PFSK-1 (cell line): ENCODE measurements around the gene RBP3.

Experiments used
- POLR2AphosphoS5 ChIP-seq: IDR thresholded peaks from 2 replicates; pipeline ENCODE4 v1.6.1; 2012; ENCODE audit warnings: low read depth, mild to moderate bottlenecking, control low read depth, low read length, moderate library complexity
- SIN3A ChIP-seq: IDR thresholded peaks from 2 replicates; pipeline ENCODE4 v1.6.1; 2012; ENCODE audit warnings: mild to moderate bottlenecking, low read length, moderate library complexity, borderline replicate concordance; ENCODE audit not compliant: insufficient read depth
- TF ChIP-seq, protein P1 (sequence below), 2 experiments: IDR thresholded peaks; 2 replicates each; pipeline versions ENCODE4 v1.6.1 to v1.8.0; 2011 to 2012; ENCODE audit warnings: low read depth in 2 of 2, low read length in 2 of 2, control low read depth in 1 of 2, inconsistent platforms in 1 of 2, mild to moderate bottlenecking in 1 of 2, moderate library complexity in 1 of 2; ENCODE audit not compliant: insufficient read depth in 1 of 2

- TF ChIP-seq, protein P1, sequence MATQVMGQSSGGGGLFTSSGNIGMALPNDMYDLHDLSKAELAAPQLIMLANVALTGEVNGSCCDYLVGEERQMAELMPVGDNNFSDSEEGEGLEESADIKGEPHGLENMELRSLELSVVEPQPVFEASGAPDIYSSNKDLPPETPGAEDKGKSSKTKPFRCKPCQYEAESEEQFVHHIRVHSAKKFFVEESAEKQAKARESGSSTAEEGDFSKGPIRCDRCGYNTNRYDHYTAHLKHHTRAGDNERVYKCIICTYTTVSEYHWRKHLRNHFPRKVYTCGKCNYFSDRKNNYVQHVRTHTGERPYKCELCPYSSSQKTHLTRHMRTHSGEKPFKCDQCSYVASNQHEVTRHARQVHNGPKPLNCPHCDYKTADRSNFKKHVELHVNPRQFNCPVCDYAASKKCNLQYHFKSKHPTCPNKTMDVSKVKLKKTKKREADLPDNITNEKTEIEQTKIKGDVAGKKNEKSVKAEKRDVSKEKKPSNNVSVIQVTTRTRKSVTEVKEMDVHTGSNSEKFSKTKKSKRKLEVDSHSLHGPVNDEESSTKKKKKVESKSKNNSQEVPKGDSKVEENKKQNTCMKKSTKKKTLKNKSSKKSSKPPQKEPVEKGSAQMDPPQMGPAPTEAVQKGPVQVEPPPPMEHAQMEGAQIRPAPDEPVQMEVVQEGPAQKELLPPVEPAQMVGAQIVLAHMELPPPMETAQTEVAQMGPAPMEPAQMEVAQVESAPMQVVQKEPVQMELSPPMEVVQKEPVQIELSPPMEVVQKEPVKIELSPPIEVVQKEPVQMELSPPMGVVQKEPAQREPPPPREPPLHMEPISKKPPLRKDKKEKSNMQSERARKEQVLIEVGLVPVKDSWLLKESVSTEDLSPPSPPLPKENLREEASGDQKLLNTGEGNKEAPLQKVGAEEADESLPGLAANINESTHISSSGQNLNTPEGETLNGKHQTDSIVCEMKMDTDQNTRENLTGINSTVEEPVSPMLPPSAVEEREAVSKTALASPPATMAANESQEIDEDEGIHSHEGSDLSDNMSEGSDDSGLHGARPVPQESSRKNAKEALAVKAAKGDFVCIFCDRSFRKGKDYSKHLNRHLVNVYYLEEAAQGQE (IDR thresholded peaks at IDR 0.05; ENCODE audit: insufficient read depth in 1 of 2, low read depth in 2 of 2, low read length in 2 of 2), result no peak
- TF ChIP-seq SIN3A (no peak), POLR2AphosphoS5 (no peak)
These were observed 35.3 kb downstream of the RBP3 start for GRCh38 chr10:47383261-47384147.
